Measurements from ENCODE around the gene MLPH.
A peak's percentile ranks its signal among the peaks of the same experiment; 100 is the strongest.

Gene MLPH

GRCh38 chr2:237601453-237602116 lies 114.5 kb downstream of the MLPH start:
- H3K27ac Mint-ChIP-seq: no peak overlapping the region
- no peak overlapping the region for H3K4me3 Mint-ChIP-seq
- H3K4me1 Mint-ChIP-seq (ENCODE audit: low read depth): peaks cover 23% of the 10 kb centered on the region
- no peaks in the 10 kb centered on the region for H3K9me3 Mint-ChIP-seq (ENCODE audit: low read depth)
- no peaks in the 10 kb centered on the region for H3K27me3 Mint-ChIP-seq
- H3K36me3 Mint-ChIP-seq: no peaks in the 10 kb centered on the region

- Mint-ChIP-seq H3K4me1 (ENCODE audit: low read depth) (peaks cover 23% of the 10 kb centered on the region), H3K4me3 (no peak overlapping the region), H3K36me3 (no peaks in the 10 kb centered on the region), H3K27ac (no peak overlapping the region), H3K9me3 (ENCODE audit: low read depth) (no peaks in the 10 kb centered on the region), H3K27me3 (no peaks in the 10 kb centered on the region)
These were observed 115.4 kb downstream of the MLPH start for GRCh38 chr2:237602409-237602808.

GRCh38 chr2:237603049-237603717 lies 116.1 kb downstream of the MLPH start:
- Mint-ChIP-seq H3K36me3 (no peaks in the 10 kb centered on the region), H3K27ac (peak overlapping the region; percentile 73), H3K27me3 (no peaks in the 10 kb centered on the region), H3K9me3 (ENCODE audit: low read depth) (no peaks in the 10 kb centered on the region), H3K4me1 (ENCODE audit: low read depth) (peaks cover 23% of the 10 kb centered on the region), H3K4me3 (peak overlapping the region; percentile 51)

GRCh38 chr2:237603718-237604362 lies 116.8 kb downstream of the MLPH start:
- Mint-ChIP-seq H3K4me3 (peak overlapping the region; percentile 51), H3K27me3 (no peaks in the 10 kb centered on the region), H3K4me1 (ENCODE audit: low read depth) (peaks cover 23% of the 10 kb centered on the region), H3K27ac (peak overlapping the region; percentile 73), H3K36me3 (no peaks in the 10 kb centered on the region), H3K9me3 (ENCODE audit: low read depth) (no peaks in the 10 kb centered on the region)

GRCh38 chr2:237604391-237604790 lies 117.3 kb downstream of the MLPH start:
- Mint-ChIP-seq H3K4me3 (no peak overlapping the region), H3K36me3 (no peaks in the 10 kb centered on the region), H3K27ac (no peak overlapping the region), H3K9me3 (ENCODE audit: low read depth) (no peaks in the 10 kb centered on the region), H3K4me1 (ENCODE audit: low read depth) (peaks cover 23% of the 10 kb centered on the region), H3K27me3 (no peaks in the 10 kb centered on the region)
